K562 (cell line): ENCODE measurements around the gene UGT2B15. TPM values are rescaled to one million over a fixed set of nuclear protein-coding genes. Genes with fewer than 3 reads are reported as not detected.
A peak's percentile ranks its signal among the peaks of the same experiment; 100 is the strongest.

Source experiments
- ATAC-seq: fragments of 200-7000 bp; cut with Tn5 transposase; 3 replicates; pipeline ENCODE4 v1.9.1; 2020; ENCODE audit warnings: moderate library complexity
- BruUV-seq: library from RNA; stranded (reverse); fragments of 400-500 nt; replicated peaks from 2 replicates; lab custom pipeline; 2021; lab: Mats Ljungman, UMichigan
- CTCF ChIA-PET: fragments of 300-600 bp; formaldehyde crosslinking; extraction: SDS; loops from one replicate; lab custom pipeline; 2021; ENCODE audit warnings: low intra/inter-chr PET ratio; lab: Yijun Ruan, JAX
- POLR2A ChIA-PET: fragments of 300-600, 350-650 bp; sonication (Branson Sonifier 250); formaldehyde crosslinking; extraction: SDS; loops from one replicate; lab custom pipeline; 2021; ENCODE audit warnings: antibody characterized with exemption, inconsistent platforms; lab: Yijun Ruan, JAX
- DNase-seq, 4 experiments: peaks; one replicate each; pipeline versions ENCODE4 v3.0.0 to v3.0.0-alpha.2; 2011 to 2018; ENCODE audit warnings: low spot score in 3 of 4, mixed read lengths in 3 of 4; ENCODE audit errors: extremely low read depth in 1 of 4
- FAIRE-seq: peaks from 2 replicates; lab custom pipeline; 2011; peaks lifted over from hg19 to GRCh38; lab: Jason Lieb, UNC
- H2AFZ ChIP-seq: 2 replicates; pipeline ENCODE4 v1.6.0; 2011; ENCODE audit warnings: low read depth, low read length, control low read depth, inconsistent platforms
- H3K27ac ChIP-seq: fragments of 200-600 bp; 3 replicates; pipeline ENCODE4 v1.8.0; 2011; ENCODE audit warnings: low read depth, mild to moderate bottlenecking, control low read depth, inconsistent platforms, low read length, moderate library complexity, mixed read lengths; ENCODE audit errors: extremely low read depth
- H3K27me3 ChIP-seq, 2 experiments: fragments of 300-600 bp in 1 of 2; 2 replicates in 1 of 2; 3 replicates in 1 of 2; pipeline versions ENCODE4 v1.6.0 to v1.8.0; 2011; ENCODE audit warnings: inconsistent platforms in 2 of 2, low read length in 2 of 2, mild to moderate bottlenecking in 1 of 2, mixed read lengths in 1 of 2, moderate library complexity in 1 of 2; ENCODE audit not compliant: control insufficient read depth in 2 of 2, insufficient read depth in 2 of 2
- H3K36me3 ChIP-seq: fragments of 300-600 bp; 3 replicates; pipeline ENCODE4 v1.8.0; 2011; ENCODE audit warnings: mild to moderate bottlenecking, low read length, inconsistent platforms; ENCODE audit not compliant: control insufficient read depth, insufficient read depth
- H3K4me1 ChIP-seq, 2 experiments: fragments of 200-600 bp in 1 of 2; replicated peaks in 1 of 2; 2 replicates in 1 of 2; 3 replicates in 1 of 2; pipeline versions ENCODE4 v1.5.1 to v1.8.0; 2011; ENCODE audit warnings: inconsistent platforms in 2 of 2, low read length in 2 of 2, mild to moderate bottlenecking in 1 of 2, mixed read lengths in 1 of 2, moderate library complexity in 1 of 2; ENCODE audit not compliant: control insufficient read depth in 2 of 2, insufficient read depth in 2 of 2
- H3K4me2 ChIP-seq: 2 replicates; pipeline ENCODE4 v1.6.1; 2011; ENCODE audit warnings: low read length, control low read depth, inconsistent platforms, mixed read lengths; ENCODE audit not compliant: insufficient read depth
- H3K4me3 ChIP-seq: fragments of 200-600 bp; sonication (generic), shearing (Covaris generic); 2 replicates; pipeline ENCODE4 v1.5.1; 2016; ENCODE audit warnings: control low read depth, inconsistent platforms
- H3K79me2 ChIP-seq: fragments of 200-600 bp; 3 replicates; pipeline ENCODE4 v1.8.0; 2011; ENCODE audit warnings: low read length, inconsistent platforms; ENCODE audit not compliant: control insufficient read depth, insufficient read depth
- H3K9ac ChIP-seq, 2 experiments: 2 replicates each; pipeline versions ENCODE4 v1.6.0 to v1.6.1; 2011; ENCODE audit warnings: low read depth in 2 of 2, low read length in 2 of 2, control low read depth in 1 of 2, inconsistent platforms in 1 of 2, mild to moderate bottlenecking in 1 of 2, mixed read lengths in 1 of 2; ENCODE audit not compliant: insufficient read depth in 1 of 2
- H3K9me1 ChIP-seq: one replicate; pipeline ENCODE4 v1.6.0; 2011; ENCODE audit warnings: inconsistent platforms, mild to moderate bottlenecking, low read length, moderate library complexity; ENCODE audit not compliant: control insufficient read depth, insufficient read depth
- H3K9me3 ChIP-seq: replicated peaks from 2 replicates; pipeline ENCODE4 v1.5.1; 2011; ENCODE audit warnings: low read depth, low read length, inconsistent platforms; ENCODE audit not compliant: control insufficient read depth, insufficient read depth
- H4K20me1 ChIP-seq: replicated peaks from 2 replicates; pipeline ENCODE4 v1.6.1; 2011; ENCODE audit warnings: low read length, inconsistent platforms, mixed read lengths; ENCODE audit not compliant: control insufficient read depth, insufficient read depth
- ARID1B ChIP-seq: fragments of 450-650 bp; IDR thresholded peaks from 2 replicates; pipeline ENCODE4 v1.6.1; 2016; ENCODE audit warnings: antibody characterized with exemption, mild to moderate bottlenecking, inconsistent platforms
- ASH1L ChIP-seq: fragments of 450-650 bp; IDR thresholded peaks from 2 replicates; pipeline ENCODE4 v1.6.1; 2018; ENCODE audit warnings: borderline replicate concordance, mild to moderate bottlenecking, low read depth; ENCODE audit not compliant: partially characterized antibody
- CBFA2T3 ChIP-seq: fragments of 450-650 bp; IDR thresholded peaks from 2 replicates; pipeline ENCODE4 v1.6.1; 2017
- DACH1 ChIP-seq: fragments of 450-650 bp; IDR thresholded peaks from 2 replicates; pipeline ENCODE4 v1.6.1; 2018; ENCODE audit not compliant: partially characterized antibody
- DMBX1 ChIP-seq: fragments of 250-450 bp; sonication (Bioruptor Pico); IDR thresholded peaks from 2 replicates; pipeline ENCODE4 v1.8.0; 2022; ENCODE audit warnings: inconsistent platforms, mild to moderate bottlenecking, moderate library complexity, borderline replicate concordance
- ESRRB ChIP-seq: fragments of 250-450 bp; sonication (Bioruptor Pico); IDR thresholded peaks from 2 replicates; pipeline ENCODE4 v1.5.0; 2020; ENCODE audit warnings: mild to moderate bottlenecking, moderate library complexity, borderline replicate concordance
- HMGN3 ChIP-seq: IDR thresholded peaks from 2 replicates; pipeline ENCODE4 v1.6.1; 2011; ENCODE audit warnings: borderline replicate concordance, low read depth, mild to moderate bottlenecking, mixed read lengths, low read length; ENCODE audit not compliant: insufficient read length; ENCODE audit errors: extremely low read depth
- MEIS2 ChIP-seq: fragments of 450-650 bp; IDR thresholded peaks from 2 replicates; pipeline ENCODE4 v1.6.1; 2014; ENCODE audit warnings: mild to moderate bottlenecking; ENCODE audit not compliant: partially characterized antibody
- MIER1 ChIP-seq: fragments of 450-650 bp; IDR thresholded peaks from 2 replicates; pipeline ENCODE4 v1.6.1; 2016; ENCODE audit warnings: antibody characterized with exemption, mild to moderate bottlenecking, low read depth
- NKRF ChIP-seq: fragments of 450-650 bp; IDR thresholded peaks from 2 replicates; pipeline ENCODE4 v1.6.1; 2016; ENCODE audit warnings: borderline replicate concordance
- PHB2 ChIP-seq: fragments of 450-650 bp; IDR thresholded peaks from 2 replicates; pipeline ENCODE4 v1.6.1; 2017; ENCODE audit warnings: low read depth
- PTRF ChIP-seq: fragments of 450-650 bp; IDR thresholded peaks from 2 replicates; pipeline ENCODE4 v1.6.1; 2016; ENCODE audit warnings: mild to moderate bottlenecking, missing genetic modification characterization, missing compliant biosample characterization
- SPI1 ChIP-seq: IDR thresholded peaks from 2 replicates; pipeline ENCODE4 v1.6.1; 2011; ENCODE audit warnings: low read depth, low read length, control low read depth, borderline replicate concordance
- TBL1XR1 ChIP-seq, 2 experiments: IDR thresholded peaks; 2 replicates each; pipeline ENCODE4 v1.6.1; 2012; ENCODE audit warnings: improper control_type of control experiment in 2 of 2, low read length in 2 of 2, mild to moderate bottlenecking in 1 of 2
- ZNF263 ChIP-seq: sonication (generic); formaldehyde crosslinking; IDR thresholded peaks from 2 replicates; pipeline ENCODE4 v1.8.0; 2022; ENCODE audit warnings: mild to moderate bottlenecking, missing genetic modification reagents, borderline replicate concordance
- ZNF324 ChIP-seq: fragments of 250-450 bp; sonication (Bioruptor Pico); IDR thresholded peaks from 2 replicates; pipeline ENCODE4 v1.4.0; 2020; ENCODE audit warnings: mild to moderate bottlenecking
- ZNF707 ChIP-seq: fragments of 250-450 bp; sonication (Bioruptor Pico); conservative IDR thresholded peaks from 2 replicates; pipeline ENCODE4 v1.8.0; 2022; ENCODE audit warnings: inconsistent platforms, mild to moderate bottlenecking, moderate library complexity
- ZZZ3 ChIP-seq: fragments of 450-650 bp; IDR thresholded peaks from 2 replicates; pipeline ENCODE4 v1.6.1; 2016; ENCODE audit warnings: antibody characterized with exemption, mild to moderate bottlenecking, moderate library complexity
- WGBS: fragments of 100-300 bp; shearing (Covaris generic); methylation state at CpG from one replicate; pipeline ENCODE4 v1.1.6; 2016; ENCODE audit warnings: low coverage, mixed read lengths; ENCODE audit not compliant: insufficient coverage; ENCODE audit errors: missing lambda C conversion rate; 5-methylcytosine and 5-hydroxymethylcytosine counted together
- in situ Hi-C: fragments of 300-500 bp; cut with MboI; formaldehyde crosslinking; loops from 4 replicates; pipeline ENCODE4 v1.15.0; 2018; ENCODE audit warnings: inconsistent platforms, mixed read lengths
- intact Hi-C: fragments of 100-400 bp; cut with micrococcal nuclease; formaldehyde crosslinking; loops from 2 replicates; pipeline ENCODE4 v1.14.2; 2022
- polyA plus RNA-seq, 8 experiments: library from polyadenylated mRNA; depleted of rRNA in 4 of 8; stranded (reverse) in 5 of 8; unstranded in 3 of 8; fragments of >200 nt; fragmentation: Nextera tagmentation in 2 of 8; fragmentation: Illumina TruSeq in 1 of 8; extraction: Ambion mirVana in 2 of 8; extraction: Trizol in 1 of 8; gene quantifications; 2 replicates each; pipeline versions ENCODE4 v1.2.1 to v1.2.3, GENCODE V29; 2011 to 2014; ENCODE audit warnings: inconsistent platforms in 1 of 8, missing spikeins in 1 of 8
- total RNA-seq, 7 experiments: library from RNA; depleted of rRNA in 6 of 7; stranded (reverse); fragments of >200 nt in 6 of 7; fragmentation: Illumina TruSeq in 2 of 7; extraction: Trizol in 2 of 7; gene quantifications; 2 replicates each; pipeline versions ENCODE4 v1.2.1 to v1.2.3, GENCODE V29; 2011 to 2021; ENCODE audit warnings: low replicate concordance in 1 of 7
- TF ChIP-seq, protein P1 (sequence below): sonication (generic); formaldehyde crosslinking; IDR thresholded peaks from 2 replicates; pipeline ENCODE4 v1.9.0; 2022; ENCODE audit warnings: mild to moderate bottlenecking, missing genetic modification reagents
- TF ChIP-seq, protein P2 (sequence below): fragments of 250-450 bp; sonication (Bioruptor Pico); IDR thresholded peaks from 2 replicates; pipeline ENCODE4 v1.8.0; 2022; ENCODE audit warnings: inconsistent platforms

UGT2B15 gene
- total and polyA plus RNA-seq, 9 of the 15 experiments (the other 6 are each of a cell fraction or from before 2014, with no cell fraction given) = 0.06 to 0.16 (median 0.10) TPM; not detected in 6

GRCh38 chr4:68693325-68694075, 23.0 kb upstream of the UGT2B15 start:
- FAIRE-seq = no peak
- ATAC-seq = no peak
- Histone ChIP-seq H3K9me1 (no peaks in the 10 kb centered on the region), H4K20me1 (no peaks in the 10 kb centered on the region), H3K79me2 (no peaks in the 10 kb centered on the region), H3K9me3 (no peaks in the 10 kb centered on the region; the same call in 1 of the 2 replicates), H3K36me3 (no peaks in the 10 kb centered on the region), H3K4me3 (no peak overlapping the region), H3K4me2 (no peak overlapping the region), H3K27ac (no peak overlapping the region), H3K9ac (no peak overlapping the region), H2AFZ (no peak overlapping the region), H3K4me1 (no peaks in the 10 kb centered on the region), H3K27me3 (no peaks in the 10 kb centered on the region)
- WGBS = 3% methylated on average over 9 of the region's 9 CpGs
- in situ Hi-C loops (no loop called here), intact Hi-C loops (no loop called here)
- POLR2A ChIA-PET = no interaction called here
- CTCF ChIA-PET = no interaction called here
- peak in 1 of 4 experiments; percentile 5 for DNase-seq
- BruUV-seq = no TSS peak
- no peak for TF ChIP-seq ESRRB (CRISPR knock-in tag)
- TF ChIP-seq MIER1 = no peak
- TF ChIP-seq ZZZ3 = no peak
- TF ChIP-seq CBFA2T3 = peak; percentile 71
- TF ChIP-seq ZNF324 (CRISPR knock-in tag) = no peak
- TF ChIP-seq, protein P1, sequence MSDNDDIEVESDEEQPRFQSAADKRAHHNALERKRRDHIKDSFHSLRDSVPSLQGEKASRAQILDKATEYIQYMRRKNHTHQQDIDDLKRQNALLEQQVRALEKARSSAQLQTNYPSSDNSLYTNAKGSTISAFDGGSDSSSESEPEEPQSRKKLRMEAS = peak; percentile 92
- TF ChIP-seq PTRF (tag) = no peak
- no peak for TF ChIP-seq PHB2
- no peak for TF ChIP-seq DACH1
- TF ChIP-seq ZNF707 (CRISPR knock-in tag) = no peak
- peak; percentile 13 for TF ChIP-seq MEIS2
- TF ChIP-seq ARID1B = 0 out of 2 replicates have a peak, but pooled peaks have one; percentile 28
- no peak for TF ChIP-seq HMGN3
- no peak for TF ChIP-seq ASH1L
- TF ChIP-seq DMBX1 = peak; percentile 60; the same call in 1 of the 2 replicates
- TF ChIP-seq SPI1 = peak; percentile 38; the same call in 1 of the 2 replicates
- no peak for TF ChIP-seq ZNF263 (CRISPR knock-in tag)
- TF ChIP-seq, protein P2, sequence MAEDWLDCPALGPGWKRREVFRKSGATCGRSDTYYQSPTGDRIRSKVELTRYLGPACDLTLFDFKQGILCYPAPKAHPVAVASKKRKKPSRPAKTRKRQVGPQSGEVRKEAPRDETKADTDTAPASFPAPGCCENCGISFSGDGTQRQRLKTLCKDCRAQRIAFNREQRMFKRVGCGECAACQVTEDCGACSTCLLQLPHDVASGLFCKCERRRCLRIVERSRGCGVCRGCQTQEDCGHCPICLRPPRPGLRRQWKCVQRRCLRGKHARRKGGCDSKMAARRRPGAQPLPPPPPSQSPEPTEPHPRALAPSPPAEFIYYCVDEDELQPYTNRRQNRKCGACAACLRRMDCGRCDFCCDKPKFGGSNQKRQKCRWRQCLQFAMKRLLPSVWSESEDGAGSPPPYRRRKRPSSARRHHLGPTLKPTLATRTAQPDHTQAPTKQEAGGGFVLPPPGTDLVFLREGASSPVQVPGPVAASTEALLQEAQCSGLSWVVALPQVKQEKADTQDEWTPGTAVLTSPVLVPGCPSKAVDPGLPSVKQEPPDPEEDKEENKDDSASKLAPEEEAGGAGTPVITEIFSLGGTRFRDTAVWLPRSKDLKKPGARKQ (CRISPR knock-in tag) = no peak
- TF ChIP-seq NKRF = no peak
- TF ChIP-seq TBL1XR1 (IDR thresholded peaks at IDR 0.05; ENCODE audit: low read length in 2 of 2) = no peak
